H1 (cell line): ENCODE data around the gene ARL10.

Experiments
- BRCA1 ChIP-seq: IDR thresholded peaks from 2 replicates; pipeline ENCODE4 v1.6.1; 2012; ENCODE audit warnings: low read depth, low read length, improper control_type of control experiment
- KDM1A ChIP-seq: fragments of 200-600, 300-600 bp; sonication (generic); IDR thresholded peaks from 2 replicates; pipeline ENCODE4 v1.7.1; 2016; ENCODE audit warnings: mild to moderate bottlenecking, low read length, borderline replicate concordance
- POLR2AphosphoS5 ChIP-seq: IDR thresholded peaks from 2 replicates; pipeline ENCODE4 v1.6.1; 2011; ENCODE audit warnings: low read depth, low read length
- TF ChIP-seq, protein P1 (sequence below), 3 experiments: IDR thresholded peaks; 1 replicate in 2 of 3; 2 replicates in 1 of 3; pipeline versions ENCODE4 v1.5.1 to v1.6.1; 2011; ENCODE audit warnings: low read length in 3 of 3, mild to moderate bottlenecking in 3 of 3, inconsistent platforms in 2 of 3, low read depth in 1 of 3, moderate library complexity in 1 of 3; ENCODE audit not compliant: insufficient read depth in 1 of 3; ENCODE audit errors: control extremely low read depth in 1 of 3

DNA sequence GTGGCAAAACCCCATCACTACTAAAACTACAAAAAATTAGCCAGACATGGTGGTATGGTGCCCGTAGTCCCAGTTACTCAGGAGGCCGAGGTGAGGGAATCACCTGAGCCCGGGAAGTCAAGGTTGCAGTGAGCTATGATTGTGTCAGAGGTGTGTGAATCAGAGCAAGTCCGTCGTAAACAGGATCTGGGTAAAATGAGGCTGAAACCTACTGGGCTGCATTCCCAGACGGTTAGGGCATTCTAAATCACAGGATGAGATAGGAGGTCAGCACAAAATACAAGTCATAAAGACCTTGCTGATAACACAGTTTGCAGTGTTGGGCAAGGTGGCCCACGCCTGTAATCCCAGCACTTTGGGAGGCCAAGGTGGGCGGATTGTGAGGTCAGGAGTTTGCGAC is 53.0 kb downstream of the ARL10 start:
- TF ChIP-seq POLR2AphosphoS5 (no peak), BRCA1 (no peak), KDM1A (no peak)
- TF ChIP-seq, protein P1, sequence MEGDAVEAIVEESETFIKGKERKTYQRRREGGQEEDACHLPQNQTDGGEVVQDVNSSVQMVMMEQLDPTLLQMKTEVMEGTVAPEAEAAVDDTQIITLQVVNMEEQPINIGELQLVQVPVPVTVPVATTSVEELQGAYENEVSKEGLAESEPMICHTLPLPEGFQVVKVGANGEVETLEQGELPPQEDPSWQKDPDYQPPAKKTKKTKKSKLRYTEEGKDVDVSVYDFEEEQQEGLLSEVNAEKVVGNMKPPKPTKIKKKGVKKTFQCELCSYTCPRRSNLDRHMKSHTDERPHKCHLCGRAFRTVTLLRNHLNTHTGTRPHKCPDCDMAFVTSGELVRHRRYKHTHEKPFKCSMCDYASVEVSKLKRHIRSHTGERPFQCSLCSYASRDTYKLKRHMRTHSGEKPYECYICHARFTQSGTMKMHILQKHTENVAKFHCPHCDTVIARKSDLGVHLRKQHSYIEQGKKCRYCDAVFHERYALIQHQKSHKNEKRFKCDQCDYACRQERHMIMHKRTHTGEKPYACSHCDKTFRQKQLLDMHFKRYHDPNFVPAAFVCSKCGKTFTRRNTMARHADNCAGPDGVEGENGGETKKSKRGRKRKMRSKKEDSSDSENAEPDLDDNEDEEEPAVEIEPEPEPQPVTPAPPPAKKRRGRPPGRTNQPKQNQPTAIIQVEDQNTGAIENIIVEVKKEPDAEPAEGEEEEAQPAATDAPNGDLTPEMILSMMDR (IDR thresholded peaks at IDR 0.05; ENCODE audit: control extremely low read depth in 1 of 3, insufficient read depth in 1 of 3, low read depth in 1 of 3, low read length in 3 of 3) = no peak
